ENCODE results near the gene CCNT1. TPM values are rescaled to one million over a fixed set of nuclear protein-coding genes. Genes with fewer than 3 reads are reported as not detected.

The CCNT1 gene
- total RNA-seq = 10 to 100 TPM; 28.7 to 36.2 TPM
- 10 to 100 TPM; 30.7 to 34.2 (median 31.3) TPM for polyA plus RNA-seq (ENCODE audit: insufficient read length in 6 of 6)
- long read RNA-seq, donor 1, full-length matches to known transcripts = 14 of 20 reads
- long read RNA-seq, donor 1, partial matches to known transcripts = 6 of 20 reads
- long read RNA-seq, donor 1, other reads (novel, unspliced or antisense) = 0 of 20 reads
- long read RNA-seq, donor 2, full-length matches to known transcripts = 17 of 23 reads
- long read RNA-seq, donor 2, partial matches to known transcripts = 6 of 23 reads
- long read RNA-seq, donor 2, other reads (novel, unspliced or antisense) = 0 of 23 reads
- long read RNA-seq, donor 3, full-length matches to known transcripts = 3 of 3 reads
- long read RNA-seq, donor 3, partial matches to known transcripts = 0 of 3 reads
- long read RNA-seq, donor 3, other reads (novel, unspliced or antisense) = 0 of 3 reads
- long read RNA-seq, donor 4, full-length matches to known transcripts = 1 of 2 reads
- long read RNA-seq, donor 4, partial matches to known transcripts = 1 of 2 reads
- long read RNA-seq, donor 4, other reads (novel, unspliced or antisense) = 0 of 2 reads
- long read RNA-seq, donor 5, full-length matches to known transcripts = 10 of 10 reads
- long read RNA-seq, donor 5, partial matches to known transcripts = 0 of 10 reads
- long read RNA-seq, donor 5, other reads (novel, unspliced or antisense) = 0 of 10 reads
- long read RNA-seq, donor 6, full-length matches to known transcripts = 5 of 5 reads
- long read RNA-seq, donor 6, partial matches to known transcripts = 0 of 5 reads
- long read RNA-seq, donor 6, other reads (novel, unspliced or antisense) = 0 of 5 reads
- long read RNA-seq, donor 7, full-length matches to known transcripts = 7 of 7 reads
- long read RNA-seq, donor 7, partial matches to known transcripts = 0 of 7 reads
- long read RNA-seq, donor 7, other reads (novel, unspliced or antisense) = 0 of 7 reads
- long read RNA-seq, donor 8, full-length matches to known transcripts = 13 of 13 reads
- long read RNA-seq, donor 8, partial matches to known transcripts = 0 of 13 reads
- long read RNA-seq, donor 8, other reads (novel, unspliced or antisense) = 0 of 13 reads
- long read RNA-seq, donor 9 = 0 reads
- long read RNA-seq, donor 10, partial matches to known transcripts = 1 of 5 reads
- long read RNA-seq, donor 10, other reads (novel, unspliced or antisense) = 4 of 5 reads
- long read RNA-seq, donor 11, full-length matches to known transcripts = 7 of 7 reads
- long read RNA-seq, donor 11, partial matches to known transcripts = 0 of 7 reads
- long read RNA-seq, donor 11, other reads (novel, unspliced or antisense) = 0 of 7 reads
- long read RNA-seq, donor 12, full-length matches to known transcripts = 6 of 6 reads
- long read RNA-seq, donor 12, partial matches to known transcripts = 0 of 6 reads
- long read RNA-seq, donor 12, other reads (novel, unspliced or antisense) = 0 of 6 reads

- intact Hi-C loops (cut with DNase I) = no loop called here
- peaks cover 0 to 17% of the 10 kb centered on the region in 2 donors for H3K9me3 ChIP-seq
- H3K36me3 ChIP-seq = peaks cover 0 to 34% of the 10 kb centered on the region in 2 donors
- H3K4me1 ChIP-seq = peaks cover 12 to 47% of the 10 kb centered on the region in 2 donors
- ATAC-seq = peak; percentile 97
- no peaks in the 10 kb centered on the region for H3K27me3 ChIP-seq
- H3K4me3 ChIP-seq = peak within 1 kb of the TSS; percentile 65 to 71
- peak; percentile 99 to 100 (median 99) for DNase-seq
- H3K27ac ChIP-seq = peak within 1 kb of the TSS; percentile 89 to 97
- peak in 1 of 2 donors; percentile 27 for TF ChIP-seq CTCF (IDR thresholded peaks at IDR 0.05)
Measured at GRCh38 chr12:48716493-48717251, at the start of gene CCNT1. Gene CCNT1 (minus strand): TSS chr12:48716707. CDS start chr12:48716675, 32 bp downstream.

GRCh38 chr12:48765753-48766162, 49.3 kb upstream of the CCNT1 start:
- Histone ChIP-seq H3K36me3 (peaks cover 0 to 44% of the 10 kb centered on the region in 2 donors), H3K9me3 (no peaks in the 10 kb centered on the region), H3K4me3 (no peak overlapping the region), H3K27ac (no peak overlapping the region), H3K27me3 (no peaks in the 10 kb centered on the region), H3K4me1 (no peaks in the 10 kb centered on the region)
- DNase-seq = no peak
- TF ChIP-seq CTCF (IDR thresholded peaks at IDR 0.05) = no peak
- peak; percentile 54 for ATAC-seq
- intact Hi-C loops (cut with DNase I) = no loop called here

- Histone ChIP-seq H3K9me3 (no peaks in the 10 kb centered on the region), H3K27me3 (no peaks in the 10 kb centered on the region), H3K4me3 (no peak overlapping the region), H3K4me1 (no peaks in the 10 kb centered on the region), H3K36me3 (peaks cover 0 to 34% of the 10 kb centered on the region in 2 donors), H3K27ac (no peak overlapping the region)
- DNase-seq (no peak), ATAC-seq (no peak)
- TF ChIP-seq CTCF (IDR thresholded peaks at IDR 0.05) = no peak
- intact Hi-C loops (cut with DNase I) = no loop called here
Measured at GRCh38 chr12:48764521-48764920, 48.0 kb upstream of the CCNT1 start.

- no peak for TF ChIP-seq CTCF (IDR thresholded peaks at IDR 0.05)
- ATAC-seq (peak; percentile 77), DNase-seq (no peak)
- H3K27ac ChIP-seq = no peak overlapping the region
- H3K27me3 ChIP-seq = no peaks in the 10 kb centered on the region
- H3K36me3 ChIP-seq = no peaks in the 10 kb centered on the region
- no peak overlapping the region for H3K4me3 ChIP-seq
- H3K9me3 ChIP-seq = no peaks in the 10 kb centered on the region
- no peaks in the 10 kb centered on the region for H3K4me1 ChIP-seq
- intact Hi-C loops (cut with DNase I) = no loop called here
Measured at GRCh38 chr12:48758737-48759136, 42.2 kb upstream of the CCNT1 start.
